Epithelial cell of proximal tubule (primary cell): ENCODE measurements around the gene USP7. TPM values are rescaled to one million over a fixed set of nuclear protein-coding genes. Genes with fewer than 3 reads are reported as not detected.

ENCODE experiments used
- DNase-seq: peaks from one replicate; pipeline ENCODE4 v3.0.0-alpha.2; 2011; ENCODE audit warnings: low read depth
- H3K4me3 ChIP-seq: 2 replicates; pipeline ENCODE4 v1.5.1; 2011; ENCODE audit warnings: low read depth, mild to moderate bottlenecking, low read length
- CTCF ChIP-seq: conservative IDR thresholded peaks from 2 replicates; pipeline ENCODE4 v1.5.1; 2012; ENCODE audit warnings: low read depth, mild to moderate bottlenecking, low read length
- total RNA-seq: library from RNA; depleted of rRNA; stranded (reverse); fragments of >200 nt; gene quantifications from 2 replicates; pipeline ENCODE4 v1.2.3, GENCODE V29; 2015

USP7 gene
- total RNA-seq, 1 donor from 2014 or later, result 91.4 TPM

GRCh38 chr16:8865145-8865882 is 98.4 kb downstream of the USP7 start:
- no peak for TF ChIP-seq CTCF
- H3K4me3 ChIP-seq, result no peak overlapping the region
- no peak for DNase-seq

- TF ChIP-seq CTCF, result no peak
- DNase-seq, result no peak
- H3K4me3 ChIP-seq, result no peak overlapping the region
These were observed 99.1 kb downstream of the USP7 start for GRCh38 chr16:8864480-8865110.

- no peak for TF ChIP-seq CTCF
- H3K4me3 ChIP-seq, result peak overlapping the region; percentile 21
- DNase-seq, result no peak
These were observed 99.9 kb downstream of the USP7 start for GRCh38 chr16:8863594-8864424.

- no peak for TF ChIP-seq CTCF
- no peak for DNase-seq
- no peak overlapping the region for H3K4me3 ChIP-seq
These were observed 101.2 kb downstream of the USP7 start for GRCh38 chr16:8862309-8863130.

DNA sequence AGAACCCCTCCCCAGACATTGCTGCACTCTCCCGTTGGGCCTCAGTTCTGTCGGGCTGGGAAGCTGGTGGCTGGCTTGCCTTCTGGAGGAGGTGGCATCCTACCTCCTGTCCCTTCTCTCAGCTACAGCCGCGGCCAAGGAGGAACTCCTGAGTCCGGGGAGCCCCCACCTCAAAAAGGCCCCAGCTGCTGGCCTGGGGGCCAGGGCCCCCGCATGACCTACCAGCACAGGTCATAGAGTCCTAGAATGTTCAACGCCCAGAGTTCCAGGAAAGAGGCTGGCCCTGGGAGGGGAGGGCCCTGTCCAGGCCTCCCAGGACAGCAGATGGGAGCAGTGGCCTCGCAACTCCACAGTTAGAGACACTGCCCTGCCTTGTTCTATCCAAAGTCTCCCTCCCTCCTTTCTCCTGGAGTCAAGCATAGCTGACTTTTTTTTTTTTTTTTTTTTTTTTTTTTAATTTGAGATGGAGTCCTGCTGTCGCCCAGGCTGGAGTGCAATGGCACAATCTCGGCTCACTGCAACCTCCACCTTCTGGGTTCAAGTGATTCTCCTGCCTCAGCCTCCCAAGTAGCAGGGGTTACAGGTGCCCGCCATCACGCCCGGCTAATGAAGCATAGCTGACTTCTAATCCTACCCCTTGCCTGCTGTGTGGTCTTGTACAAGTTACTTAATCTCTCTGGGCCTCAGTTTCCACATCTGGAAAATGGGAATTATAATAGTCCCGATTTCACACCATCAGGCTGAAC is 102.0 kb downstream of the USP7 start:
- no peak for TF ChIP-seq CTCF
- DNase-seq, result no peak
- no peak overlapping the region for H3K4me3 ChIP-seq
